ENCODE measurements around the gene C9orf153.

- TF ChIP-seq POLR2AphosphoS5 (IDR thresholded peaks at IDR 0.05; ENCODE audit: borderline replicate concordance, low read depth, low read length): no peak
- TF ChIP-seq EZH2 (IDR thresholded peaks at IDR 0.05): no peak
Measured at GRCh38 chr9:86178503-86178902, 81.0 kb downstream of the C9orf153 start.
